HEK293 (cell line): Measurements from ENCODE around the gene CDC25C.

Experiments used
- ATF2 ChIP-seq: fragments of 450-650 bp; formaldehyde crosslinking; IDR thresholded peaks from 2 replicates; pipeline ENCODE4 v1.5.1; 2016; ENCODE audit warnings: missing biosample characterization, missing genetic modification characterization, low read depth
- BCL11A ChIP-seq: fragments of 450-650 bp; formaldehyde crosslinking; IDR thresholded peaks from 2 replicates; pipeline ENCODE4 v1.5.1; 2016; ENCODE audit warnings: low read depth, missing biosample characterization, missing genetic modification characterization
- GLIS1 ChIP-seq: fragments of 450-650 bp; formaldehyde crosslinking; IDR thresholded peaks from 2 replicates; pipeline ENCODE4 v1.5.1; 2016; ENCODE audit warnings: missing biosample characterization, missing genetic modification characterization
- HOXD13 ChIP-seq: sonication (generic); formaldehyde crosslinking; IDR thresholded peaks from 2 replicates; pipeline ENCODE4 v1.8.0; 2022; ENCODE audit warnings: missing genetic modification reagents, borderline replicate concordance
- IKZF3 ChIP-seq: fragments of 450-650 bp; IDR thresholded peaks from 2 replicates; pipeline ENCODE4 v1.5.0; 2018; ENCODE audit warnings: missing biosample characterization, mild to moderate bottlenecking, missing genetic modification characterization, moderate library complexity
- KLF10 ChIP-seq: fragments of 450-650 bp; IDR thresholded peaks from 2 replicates; pipeline ENCODE4 v1.5.1; 2018; ENCODE audit warnings: missing biosample characterization, mild to moderate bottlenecking, missing genetic modification characterization
- KLF17 ChIP-seq: fragments of 450-650 bp; formaldehyde crosslinking; IDR thresholded peaks from 2 replicates; pipeline ENCODE4 v1.5.1; 2016; ENCODE audit warnings: missing biosample characterization, missing genetic modification characterization
- PBX3 ChIP-seq: sonication (generic); formaldehyde crosslinking; IDR thresholded peaks from 2 replicates; pipeline ENCODE4 v1.8.1; 2022; ENCODE audit warnings: mild to moderate bottlenecking, moderate library complexity, missing genetic modification reagents
- SETDB1 ChIP-seq: IDR thresholded peaks from one replicate; pipeline ENCODE4 v1.6.1; 2017; ENCODE audit warnings: mild to moderate bottlenecking, low read length, moderate library complexity, mixed read lengths; ENCODE audit not compliant: insufficient read length
- ZBTB11 ChIP-seq: fragments of 450-650 bp; formaldehyde crosslinking; conservative IDR thresholded peaks from 2 replicates; pipeline ENCODE4 v1.5.1; 2016; ENCODE audit warnings: low read depth, missing biosample characterization, missing genetic modification characterization
- ZBTB8A ChIP-seq: fragments of 450-650 bp; formaldehyde crosslinking; IDR thresholded peaks from 2 replicates; pipeline ENCODE4 v1.5.1; 2016; ENCODE audit warnings: missing biosample characterization, missing genetic modification characterization
- ZNF174 ChIP-seq: fragments of 450-650 bp; formaldehyde crosslinking; IDR thresholded peaks from 2 replicates; pipeline ENCODE4 v1.5.0; 2017; ENCODE audit warnings: missing biosample characterization, mild to moderate bottlenecking, missing genetic modification characterization
- ZNF362 ChIP-seq: fragments of 450-650 bp; formaldehyde crosslinking; IDR thresholded peaks from 2 replicates; pipeline ENCODE4 v1.5.1; 2016; ENCODE audit warnings: missing biosample characterization, missing genetic modification characterization
- ZNF548 ChIP-seq: fragments of 450-650 bp; formaldehyde crosslinking; IDR thresholded peaks from 2 replicates; pipeline ENCODE4 v1.5.1; 2016; ENCODE audit warnings: missing biosample characterization, missing genetic modification characterization
- ZNF580 ChIP-seq: fragments of 450-650 bp; formaldehyde crosslinking; IDR thresholded peaks from 2 replicates; pipeline ENCODE4 v1.5.1; 2016; ENCODE audit warnings: missing biosample characterization, missing genetic modification characterization
- ZNF585B ChIP-seq: fragments of 450-650 bp; formaldehyde crosslinking; IDR thresholded peaks from 2 replicates; pipeline ENCODE4 v1.5.1; 2016; ENCODE audit warnings: missing biosample characterization, missing genetic modification characterization
- ZNF76 ChIP-seq: fragments of 450-650 bp; formaldehyde crosslinking; IDR thresholded peaks from 2 replicates; pipeline ENCODE4; 2016; ENCODE audit warnings: low read depth, missing biosample characterization, missing genetic modification characterization, borderline replicate concordance
- ZNF785 ChIP-seq: fragments of 450-650 bp; formaldehyde crosslinking; IDR thresholded peaks from 2 replicates; pipeline ENCODE4 v1.5.1; 2016; ENCODE audit warnings: missing biosample characterization, missing genetic modification characterization
- ZNF791 ChIP-seq: fragments of 450-650 bp; formaldehyde crosslinking; IDR thresholded peaks from 2 replicates; pipeline ENCODE4 v1.5.1; 2016; ENCODE audit warnings: missing biosample characterization, missing genetic modification characterization
- TF ChIP-seq, protein P1 (sequence below): fragments of 450-650 bp; formaldehyde crosslinking; IDR thresholded peaks from 2 replicates; pipeline ENCODE4 v1.5.1; 2016; ENCODE audit warnings: missing biosample characterization, missing genetic modification characterization
- TF ChIP-seq, protein P2 (sequence below): fragments of 450-650 bp; formaldehyde crosslinking; IDR thresholded peaks from 2 replicates; pipeline ENCODE4 v1.5.1; 2016; ENCODE audit warnings: missing biosample characterization, missing genetic modification characterization

Gene CDC25C

DNA sequence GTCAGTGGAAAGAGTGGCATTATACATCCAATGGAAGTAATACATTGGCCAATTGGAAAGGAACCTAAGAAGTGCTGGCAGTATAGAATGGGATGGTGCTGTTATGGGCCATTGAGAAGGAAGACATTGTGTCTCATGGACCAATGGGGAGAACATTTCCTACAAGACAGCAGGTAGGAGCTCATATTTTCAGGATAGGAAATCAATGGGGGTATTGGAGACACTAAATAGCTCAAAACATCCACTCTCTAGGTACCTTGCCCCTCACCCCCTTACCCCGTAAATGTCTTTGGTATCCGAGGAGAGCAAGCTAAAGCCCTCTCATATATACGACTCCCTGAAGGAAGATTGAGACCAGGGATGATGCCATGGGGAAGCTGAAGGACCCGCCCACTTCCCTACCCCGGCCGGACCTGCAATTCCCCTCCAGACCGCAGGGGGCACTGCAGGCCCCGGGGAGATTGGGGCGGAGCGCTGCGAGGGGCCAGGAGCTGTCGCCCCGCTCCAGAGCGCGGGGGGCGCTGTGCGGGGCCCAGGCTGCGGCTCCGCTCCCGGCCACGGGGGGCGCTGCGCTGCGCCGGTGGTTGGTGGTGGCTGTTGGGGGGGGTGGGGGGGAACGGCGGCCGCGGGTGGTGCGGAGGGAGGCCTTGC is 20.6 kb upstream of the CDC25C start, which contains the start of gene KDM3B (continued):
- no peak for TF ChIP-seq ZNF362
- peak; percentile 69 for TF ChIP-seq ZBTB8A (tag by site-specific recombination)
- no peak for TF ChIP-seq ZNF785 (tag by site-specific recombination)
- no peak for TF ChIP-seq BCL11A (tag by site-specific recombination)
- TF ChIP-seq ZBTB11 (tag by site-specific recombination), result peak; percentile 40; the same call in 1 of the 2 replicates
- TF ChIP-seq, protein P1, sequence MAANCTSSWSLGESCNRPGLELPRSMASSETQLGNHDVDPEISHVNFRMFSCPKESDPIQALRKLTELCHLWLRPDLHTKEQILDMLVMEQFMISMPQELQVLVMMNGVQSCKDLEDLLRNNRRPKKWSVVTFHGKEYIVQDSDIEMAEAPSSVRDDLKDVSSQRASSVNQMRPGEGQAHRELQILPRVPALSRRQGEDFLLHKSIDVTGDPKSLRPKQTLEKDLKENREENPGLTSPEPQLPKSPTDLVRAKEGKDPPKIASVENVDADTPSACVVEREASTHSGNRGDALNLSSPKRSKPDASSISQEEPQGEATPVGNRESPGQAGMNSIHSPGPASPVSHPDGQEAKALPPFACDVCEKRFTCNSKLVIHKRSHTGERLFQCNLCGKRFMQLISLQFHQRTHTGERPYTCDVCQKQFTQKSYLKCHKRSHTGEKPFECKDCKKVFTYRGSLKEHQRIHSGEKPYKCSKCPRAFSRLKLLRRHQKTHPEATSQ (tag by site-specific recombination), result 0 out of 2 replicates have a peak, but pooled peaks have one; percentile 15
- TF ChIP-seq KLF17, result 0 out of 2 replicates have a peak, but pooled peaks have one; percentile 73
- peak; percentile 76 for TF ChIP-seq IKZF3 (tag by site-specific recombination)
- TF ChIP-seq SETDB1, result peak; percentile 90
- TF ChIP-seq GLIS1, result peak; percentile 55; the same call in 1 of the 2 replicates
- TF ChIP-seq ATF2, result no peak
- TF ChIP-seq KLF10 (tag by site-specific recombination), result peak; percentile 56
- TF ChIP-seq, protein P2, sequence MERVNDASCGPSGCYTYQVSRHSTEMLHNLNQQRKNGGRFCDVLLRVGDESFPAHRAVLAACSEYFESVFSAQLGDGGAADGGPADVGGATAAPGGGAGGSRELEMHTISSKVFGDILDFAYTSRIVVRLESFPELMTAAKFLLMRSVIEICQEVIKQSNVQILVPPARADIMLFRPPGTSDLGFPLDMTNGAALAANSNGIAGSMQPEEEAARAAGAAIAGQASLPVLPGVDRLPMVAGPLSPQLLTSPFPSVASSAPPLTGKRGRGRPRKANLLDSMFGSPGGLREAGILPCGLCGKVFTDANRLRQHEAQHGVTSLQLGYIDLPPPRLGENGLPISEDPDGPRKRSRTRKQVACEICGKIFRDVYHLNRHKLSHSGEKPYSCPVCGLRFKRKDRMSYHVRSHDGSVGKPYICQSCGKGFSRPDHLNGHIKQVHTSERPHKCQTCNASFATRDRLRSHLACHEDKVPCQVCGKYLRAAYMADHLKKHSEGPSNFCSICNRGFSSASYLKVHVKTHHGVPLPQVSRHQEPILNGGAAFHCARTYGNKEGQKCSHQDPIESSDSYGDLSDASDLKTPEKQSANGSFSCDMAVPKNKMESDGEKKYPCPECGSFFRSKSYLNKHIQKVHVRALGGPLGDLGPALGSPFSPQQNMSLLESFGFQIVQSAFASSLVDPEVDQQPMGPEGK (tag by site-specific recombination), result peak; percentile 52
- TF ChIP-seq ZNF791 (tag by site-specific recombination), result no peak
- no peak; the same call in 1 of the 2 replicates for TF ChIP-seq ZNF76 (tag by site-specific recombination)
- peak; percentile 92 for TF ChIP-seq ZNF580 (tag by site-specific recombination)
- peak; percentile 99 for TF ChIP-seq ZNF174
- no peak for TF ChIP-seq ZNF548
- no peak for TF ChIP-seq ZNF585B (tag by site-specific recombination)
- TF ChIP-seq PBX3, result no peak
- TF ChIP-seq HOXD13, result no peak
